ENCODE results near the gene OTX1.

OTX1 gene

GRCh38 chr2:63052411-63053080, 1.9 kb downstream of the OTX1 start:
- no peak for TF ChIP-seq CTCF (conservative IDR thresholded peaks at IDR 0.05)
- TF ChIP-seq ZFX (IDR thresholded peaks at IDR 0.05) = no peak
- no peak overlapping the region for H3K27ac ChIP-seq

- TF ChIP-seq ZFX (IDR thresholded peaks at IDR 0.05) (no peak), CTCF (conservative IDR thresholded peaks at IDR 0.05) (no peak)
- H3K27ac ChIP-seq = no peak overlapping the region
Measured at GRCh38 chr2:63053081-63053888, 2.7 kb downstream of the OTX1 start.

GRCh38 chr2:63053889-63054602, 3.4 kb downstream of the OTX1 start:
- H3K27ac ChIP-seq = no peak overlapping the region
- TF ChIP-seq ZFX (IDR thresholded peaks at IDR 0.05) (no peak), CTCF (conservative IDR thresholded peaks at IDR 0.05) (no peak)

- TF ChIP-seq CTCF (conservative IDR thresholded peaks at IDR 0.05) (no peak), ZFX (IDR thresholded peaks at IDR 0.05) (no peak)
- H3K27ac ChIP-seq = no peak overlapping the region
Measured at GRCh38 chr2:63054841-63055225, 4.2 kb downstream of the OTX1 start.

- no peak overlapping the region for H3K27ac ChIP-seq
- TF ChIP-seq ZFX (IDR thresholded peaks at IDR 0.05) (no peak), CTCF (conservative IDR thresholded peaks at IDR 0.05) (no peak)
Measured at GRCh38 chr2:63055226-63056106, 4.8 kb downstream of the OTX1 start.

GRCh38 chr2:63056107-63057050, 5.7 kb downstream of the OTX1 start:
- H3K27ac ChIP-seq = no peak overlapping the region
- TF ChIP-seq CTCF (conservative IDR thresholded peaks at IDR 0.05) (no peak), ZFX (IDR thresholded peaks at IDR 0.05) (no peak)

Measured in C4-2B (cell line).